GM12878 (cell line): ENCODE results near the gene AVP. TPM values are rescaled to one million over a fixed set of nuclear protein-coding genes. Genes with fewer than 3 reads are reported as not detected.

ENCODE experiments used
- LARP7 ChIP-seq: fragments of 450-650 bp; IDR thresholded peaks from 2 replicates; pipeline ENCODE4 v1.6.1; 2017; ENCODE audit warnings: mild to moderate bottlenecking
- RAD21 ChIP-seq: IDR thresholded peaks from 2 replicates; pipeline ENCODE4 v1.6.1; 2011; ENCODE audit warnings: mild to moderate bottlenecking, low read depth, low read length, moderate library complexity; ENCODE audit not compliant: insufficient read depth
- SIN3A ChIP-seq: IDR thresholded peaks from 2 replicates; pipeline ENCODE4 v1.6.1; 2012; ENCODE audit warnings: low read depth, low read length, improper control_type of control experiment
- polyA plus RNA-seq, 11 experiments: library from polyadenylated mRNA; depleted of rRNA in 4 of 11; unstranded in 6 of 11; stranded (reverse) in 5 of 11; fragments of >200 nt; fragmentation: Nextera tagmentation in 4 of 11; fragmentation: Illumina TruSeq in 1 of 11; extraction: Ambion mirVana in 4 of 11; extraction: Trizol in 1 of 11; gene quantifications; 1 replicate in 1 of 11; 2 replicates in 10 of 11; pipeline versions ENCODE4 v1.2.1 to v1.2.3, GENCODE V29; 2011 to 2016; ENCODE audit warnings: inconsistent platforms in 2 of 11, missing spikeins in 2 of 11, low read depth in 1 of 11
- total RNA-seq, 4 experiments: library from RNA; depleted of rRNA in 3 of 4; stranded (reverse); fragments of >200 nt in 3 of 4; fragmentation: Illumina TruSeq in 1 of 4; extraction: Trizol in 1 of 4; gene quantifications; 2 replicates each; pipeline versions ENCODE4 v1.2.1 to v1.2.3, GENCODE V29; 2013 to 2021
- TF ChIP-seq, protein P1 (sequence below): IDR thresholded peaks from 2 replicates; pipeline ENCODE4 v1.6.1; 2012; ENCODE audit warnings: low read depth, low read length, improper control_type of control experiment
- TF ChIP-seq, protein P2 (sequence below): fragments of 150-350 bp; IDR thresholded peaks from 2 replicates; pipeline ENCODE4 v1.6.1; 2014; ENCODE audit warnings: mild to moderate bottlenecking, low read depth, low read length
- TF ChIP-seq, protein P3 (sequence below): fragments of 450-650 bp; IDR thresholded peaks from 2 replicates; pipeline ENCODE4 v1.6.1; 2018; ENCODE audit warnings: borderline replicate concordance, mild to moderate bottlenecking; ENCODE audit not compliant: partially characterized antibody

AVP gene
- total and polyA plus RNA-seq, 10 of the 15 experiments (the other 5 are each of a cell fraction or from before 2014, with no cell fraction given), result not detected

DNA sequence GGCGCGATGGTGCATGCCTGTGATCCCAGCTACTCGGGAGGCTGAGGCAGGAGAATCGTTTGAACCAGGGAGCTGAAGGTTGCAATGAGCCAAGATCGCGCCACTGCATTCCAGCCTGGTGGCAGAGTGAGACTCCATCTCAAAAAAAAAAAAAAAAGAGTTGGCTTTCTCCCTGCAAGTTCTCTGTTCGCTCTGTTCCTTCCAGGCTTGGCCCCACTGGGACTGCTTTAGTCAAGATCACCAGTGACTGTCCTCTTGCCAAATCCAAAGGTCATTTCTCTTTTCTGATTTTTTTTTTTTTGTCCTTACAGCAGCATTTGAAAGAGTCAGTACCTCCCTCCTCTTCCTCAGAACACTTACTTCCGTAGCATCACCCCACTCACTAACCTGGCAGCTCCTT lies 51.9 kb downstream of the AVP start (continued):
- TF ChIP-seq, protein P1, sequence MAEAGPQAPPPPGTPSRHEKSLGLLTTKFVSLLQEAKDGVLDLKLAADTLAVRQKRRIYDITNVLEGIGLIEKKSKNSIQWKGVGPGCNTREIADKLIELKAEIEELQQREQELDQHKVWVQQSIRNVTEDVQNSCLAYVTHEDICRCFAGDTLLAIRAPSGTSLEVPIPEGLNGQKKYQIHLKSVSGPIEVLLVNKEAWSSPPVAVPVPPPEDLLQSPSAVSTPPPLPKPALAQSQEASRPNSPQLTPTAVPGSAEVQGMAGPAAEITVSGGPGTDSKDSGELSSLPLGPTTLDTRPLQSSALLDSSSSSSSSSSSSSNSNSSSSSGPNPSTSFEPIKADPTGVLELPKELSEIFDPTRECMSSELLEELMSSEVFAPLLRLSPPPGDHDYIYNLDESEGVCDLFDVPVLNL, result no peak
- no peak for TF ChIP-seq SIN3A
- TF ChIP-seq RAD21, result no peak
- TF ChIP-seq, protein P2, sequence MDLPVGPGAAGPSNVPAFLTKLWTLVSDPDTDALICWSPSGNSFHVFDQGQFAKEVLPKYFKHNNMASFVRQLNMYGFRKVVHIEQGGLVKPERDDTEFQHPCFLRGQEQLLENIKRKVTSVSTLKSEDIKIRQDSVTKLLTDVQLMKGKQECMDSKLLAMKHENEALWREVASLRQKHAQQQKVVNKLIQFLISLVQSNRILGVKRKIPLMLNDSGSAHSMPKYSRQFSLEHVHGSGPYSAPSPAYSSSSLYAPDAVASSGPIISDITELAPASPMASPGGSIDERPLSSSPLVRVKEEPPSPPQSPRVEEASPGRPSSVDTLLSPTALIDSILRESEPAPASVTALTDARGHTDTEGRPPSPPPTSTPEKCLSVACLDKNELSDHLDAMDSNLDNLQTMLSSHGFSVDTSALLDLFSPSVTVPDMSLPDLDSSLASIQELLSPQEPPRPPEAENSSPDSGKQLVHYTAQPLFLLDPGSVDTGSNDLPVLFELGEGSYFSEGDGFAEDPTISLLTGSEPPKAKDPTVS, result no peak
- TF ChIP-seq, protein P3, sequence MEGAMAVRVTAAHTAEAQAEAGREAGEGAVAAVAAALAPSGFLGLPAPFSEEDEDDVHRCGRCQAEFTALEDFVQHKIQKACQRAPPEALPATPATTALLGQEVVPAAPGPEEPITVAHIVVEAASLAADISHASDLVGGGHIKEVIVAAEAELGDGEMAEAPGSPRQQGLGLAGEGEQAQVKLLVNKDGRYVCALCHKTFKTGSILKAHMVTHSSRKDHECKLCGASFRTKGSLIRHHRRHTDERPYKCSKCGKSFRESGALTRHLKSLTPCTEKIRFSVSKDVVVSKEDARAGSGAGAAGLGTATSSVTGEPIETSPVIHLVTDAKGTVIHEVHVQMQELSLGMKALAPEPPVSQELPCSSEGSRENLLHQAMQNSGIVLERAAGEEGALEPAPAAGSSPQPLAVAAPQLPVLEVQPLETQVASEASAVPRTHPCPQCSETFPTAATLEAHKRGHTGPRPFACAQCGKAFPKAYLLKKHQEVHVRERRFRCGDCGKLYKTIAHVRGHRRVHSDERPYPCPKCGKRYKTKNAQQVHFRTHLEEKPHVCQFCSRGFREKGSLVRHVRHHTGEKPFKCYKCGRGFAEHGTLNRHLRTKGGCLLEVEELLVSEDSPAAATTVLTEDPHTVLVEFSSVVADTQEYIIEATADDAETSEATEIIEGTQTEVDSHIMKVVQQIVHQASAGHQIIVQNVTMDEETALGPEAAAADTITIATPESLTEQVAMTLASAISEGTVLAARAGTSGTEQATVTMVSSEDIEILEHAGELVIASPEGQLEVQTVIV, result no peak
- no peak for TF ChIP-seq LARP7

Other genes with a start within 250 kb of the AVP start
Only the 7 nearest of the 12 such genes appear.
- not detected in 2 replicates for gene GNRH2, start 41.1 kb downstream of the AVP start, total RNA-seq (2014; rRNA removed)
- gene GNRH2, start 41.1 kb downstream of the AVP start, total RNA-seq (2014; rRNA removed; fragmentation: Illumina TruSeq; extraction: Trizol), result not detected in 2 replicates
- gene GNRH2, start 41.1 kb downstream of the AVP start, total RNA-seq (2021), result 0.64 and 0.85 TPM in 2 replicates
- 0.31 TPM in 1 of 2 replicates, not detected in the other for gene GNRH2, start 41.1 kb downstream of the AVP start, polyA plus RNA-seq (2011; rRNA removed)
- not detected in 2 replicates for gene GNRH2, start 41.1 kb downstream of the AVP start, polyA plus RNA-seq (2014; fragmentation: Illumina TruSeq; extraction: Trizol)
- gene GNRH2, start 41.1 kb downstream of the AVP start, polyA plus RNA-seq (2014; fragmentation: Nextera tagmentation; extraction: Ambion mirVana), result not detected
- 0.12 and 0.15 TPM in 2 replicates for gene GNRH2, start 41.1 kb downstream of the AVP start, polyA plus RNA-seq (2014; rRNA removed)
- gene GNRH2, start 41.1 kb downstream of the AVP start, polyA plus RNA-seq (2016; fragmentation: Nextera tagmentation; extraction: Ambion mirVana), result not detected
- 52.0 and 58.7 TPM in 2 replicates for gene MRPS26, start 38.7 kb downstream of the AVP start, total RNA-seq (2014; rRNA removed)
- 23.4 and 25.8 TPM in 2 replicates for gene MRPS26, start 38.7 kb downstream of the AVP start, total RNA-seq (2014; rRNA removed; fragmentation: Illumina TruSeq; extraction: Trizol)
- gene MRPS26, start 38.7 kb downstream of the AVP start, total RNA-seq (2021), result 51.5 and 56.7 TPM in 2 replicates
- 25.0 and 36.3 TPM in 2 replicates for gene MRPS26, start 38.7 kb downstream of the AVP start, polyA plus RNA-seq (2011; rRNA removed)
- gene MRPS26, start 38.7 kb downstream of the AVP start, polyA plus RNA-seq (2014; fragmentation: Illumina TruSeq; extraction: Trizol), result 9.9 and 18.8 TPM in 2 replicates
- gene MRPS26, start 38.7 kb downstream of the AVP start, polyA plus RNA-seq (2014; fragmentation: Nextera tagmentation; extraction: Ambion mirVana), result 1 to 10 TPM; 3.9 to 9.3 TPM
- gene MRPS26, start 38.7 kb downstream of the AVP start, polyA plus RNA-seq (2014; rRNA removed), result 60.9 and 69.4 TPM in 2 replicates
- 10 to 100 TPM; 80.7 to 95.3 TPM for gene MRPS26, start 38.7 kb downstream of the AVP start, polyA plus RNA-seq (2016; fragmentation: Nextera tagmentation; extraction: Ambion mirVana)
- gene OXT, start 13.1 kb downstream of the AVP start, total RNA-seq (2014; rRNA removed), result not detected in 2 replicates
- not detected in 2 replicates for gene OXT, start 13.1 kb downstream of the AVP start, total RNA-seq (2014; rRNA removed; fragmentation: Illumina TruSeq; extraction: Trizol)
- not detected in 2 replicates for gene OXT, start 13.1 kb downstream of the AVP start, total RNA-seq (2021)
- gene OXT, start 13.1 kb downstream of the AVP start, polyA plus RNA-seq (2011; rRNA removed), result not detected in 2 replicates
- not detected in 2 replicates for gene OXT, start 13.1 kb downstream of the AVP start, polyA plus RNA-seq (2014; fragmentation: Illumina TruSeq; extraction: Trizol)
- gene OXT, start 13.1 kb downstream of the AVP start, polyA plus RNA-seq (2014; fragmentation: Nextera tagmentation; extraction: Ambion mirVana), result not detected
- gene OXT, start 13.1 kb downstream of the AVP start, polyA plus RNA-seq (2014; rRNA removed), result not detected in 2 replicates
- gene OXT, start 13.1 kb downstream of the AVP start, polyA plus RNA-seq (2016; fragmentation: Nextera tagmentation; extraction: Ambion mirVana), result not detected
- gene FASTKD5, start 75.1 kb upstream of the AVP start, total RNA-seq (2014; rRNA removed), result 29.8 and 30.4 TPM in 2 replicates
- gene FASTKD5, start 75.1 kb upstream of the AVP start, total RNA-seq (2014; rRNA removed; fragmentation: Illumina TruSeq; extraction: Trizol), result 27.0 and 30.0 TPM in 2 replicates
- gene FASTKD5, start 75.1 kb upstream of the AVP start, total RNA-seq (2021), result 23.7 and 25.5 TPM in 2 replicates
- gene FASTKD5, start 75.1 kb upstream of the AVP start, polyA plus RNA-seq (2011; rRNA removed), result 33.7 and 34.7 TPM in 2 replicates
- gene FASTKD5, start 75.1 kb upstream of the AVP start, polyA plus RNA-seq (2014; fragmentation: Illumina TruSeq; extraction: Trizol), result 30.0 and 31.4 TPM in 2 replicates
- 10 to 100 TPM; 23.3 to 38.5 TPM for gene FASTKD5, start 75.1 kb upstream of the AVP start, polyA plus RNA-seq (2014; fragmentation: Nextera tagmentation; extraction: Ambion mirVana)
- 24.0 and 28.0 TPM in 2 replicates for gene FASTKD5, start 75.1 kb upstream of the AVP start, polyA plus RNA-seq (2014; rRNA removed)
- 10 to 100 TPM; 39.0 to 41.0 TPM for gene FASTKD5, start 75.1 kb upstream of the AVP start, polyA plus RNA-seq (2016; fragmentation: Nextera tagmentation; extraction: Ambion mirVana)
- gene UBOX5, start 75.1 kb upstream of the AVP start, total RNA-seq (2014; rRNA removed), result 3.9 and 4.0 TPM in 2 replicates
- gene UBOX5, start 75.1 kb upstream of the AVP start, total RNA-seq (2014; rRNA removed; fragmentation: Illumina TruSeq; extraction: Trizol), result 1.9 and 2.0 TPM in 2 replicates
- 4.4 and 5.5 TPM in 2 replicates for gene UBOX5, start 75.1 kb upstream of the AVP start, total RNA-seq (2021)
- 1.5 and 1.7 TPM in 2 replicates for gene UBOX5, start 75.1 kb upstream of the AVP start, polyA plus RNA-seq (2011; rRNA removed)
- 1.8 and 2.7 TPM in 2 replicates for gene UBOX5, start 75.1 kb upstream of the AVP start, polyA plus RNA-seq (2014; fragmentation: Illumina TruSeq; extraction: Trizol)
- under 1 TPM; 0.37 to 0.47 TPM for gene UBOX5, start 75.1 kb upstream of the AVP start, polyA plus RNA-seq (2014; fragmentation: Nextera tagmentation; extraction: Ambion mirVana)
- gene UBOX5, start 75.1 kb upstream of the AVP start, polyA plus RNA-seq (2014; rRNA removed), result 2.6 and 2.8 TPM in 2 replicates
- 1 to 10 TPM; 4.2 to 4.8 TPM for gene UBOX5, start 75.1 kb upstream of the AVP start, polyA plus RNA-seq (2016; fragmentation: Nextera tagmentation; extraction: Ambion mirVana)
- gene LZTS3, start 88.8 kb upstream of the AVP start, total RNA-seq (2014; rRNA removed), result 0.33 and 0.56 TPM in 2 replicates
- gene LZTS3, start 88.8 kb upstream of the AVP start, total RNA-seq (2014; rRNA removed; fragmentation: Illumina TruSeq; extraction: Trizol), result 0.18 TPM in 2 replicates
- 0.44 and 0.48 TPM in 2 replicates for gene LZTS3, start 88.8 kb upstream of the AVP start, total RNA-seq (2021)
- gene LZTS3, start 88.8 kb upstream of the AVP start, polyA plus RNA-seq (2011; rRNA removed), result 0.37 and 0.64 TPM in 2 replicates
- 0.08 and 0.26 TPM in 2 replicates for gene LZTS3, start 88.8 kb upstream of the AVP start, polyA plus RNA-seq (2014; fragmentation: Illumina TruSeq; extraction: Trizol)
- under 1 TPM; 0.03 to 0.04 TPM for gene LZTS3, start 88.8 kb upstream of the AVP start, polyA plus RNA-seq (2014; fragmentation: Nextera tagmentation; extraction: Ambion mirVana)
- 0.48 and 0.90 TPM in 2 replicates for gene LZTS3, start 88.8 kb upstream of the AVP start, polyA plus RNA-seq (2014; rRNA removed)
- gene LZTS3, start 88.8 kb upstream of the AVP start, polyA plus RNA-seq (2016; fragmentation: Nextera tagmentation; extraction: Ambion mirVana), result under 1 TPM; 0.08 to 0.11 TPM
- gene DDRGK1, start 120.0 kb upstream of the AVP start, total RNA-seq (2014; rRNA removed), result 38.7 and 41.1 TPM in 2 replicates
- 28.3 and 31.2 TPM in 2 replicates for gene DDRGK1, start 120.0 kb upstream of the AVP start, total RNA-seq (2014; rRNA removed; fragmentation: Illumina TruSeq; extraction: Trizol)
- 40.2 and 55.2 TPM in 2 replicates for gene DDRGK1, start 120.0 kb upstream of the AVP start, total RNA-seq (2021)
- 27.8 and 40.7 TPM in 2 replicates for gene DDRGK1, start 120.0 kb upstream of the AVP start, polyA plus RNA-seq (2011; rRNA removed)
- 9.5 and 21.0 TPM in 2 replicates for gene DDRGK1, start 120.0 kb upstream of the AVP start, polyA plus RNA-seq (2014; fragmentation: Illumina TruSeq; extraction: Trizol)
- 1 to 10 TPM; 4.0 to 8.9 TPM for gene DDRGK1, start 120.0 kb upstream of the AVP start, polyA plus RNA-seq (2014; fragmentation: Nextera tagmentation; extraction: Ambion mirVana)
- gene DDRGK1, start 120.0 kb upstream of the AVP start, polyA plus RNA-seq (2014; rRNA removed), result 40.8 and 45.0 TPM in 2 replicates
- gene DDRGK1, start 120.0 kb upstream of the AVP start, polyA plus RNA-seq (2016; fragmentation: Nextera tagmentation; extraction: Ambion mirVana), result 10 to 100 TPM; 42.0 to 49.5 TPM